Measurements from ENCODE around the gene ARHGEF9.

The ARHGEF9 gene

DNA sequence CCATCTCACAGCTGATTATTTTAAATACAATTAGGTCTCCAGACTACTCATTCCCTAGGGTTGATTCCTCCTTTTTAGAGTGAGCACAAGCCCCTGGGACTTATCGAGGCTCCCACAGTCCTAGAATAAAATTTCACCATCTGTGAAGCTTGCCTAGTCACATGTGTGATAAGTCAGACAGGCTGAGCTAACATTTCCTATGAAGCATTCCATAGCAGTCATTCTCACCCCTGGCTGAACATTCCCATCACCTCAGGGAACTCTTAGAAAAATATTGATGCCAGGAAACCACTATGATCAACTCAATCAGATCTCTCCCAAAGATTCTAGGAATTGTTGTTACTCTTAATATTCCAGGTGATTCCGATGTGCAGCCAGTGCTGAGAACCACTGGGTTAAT is 37.7 kb downstream of the ARHGEF9 start:
- FAIRE-seq (no peak), DNase-seq (ENCODE audit: insufficient read length, low spot score) (no peak)

DNA sequence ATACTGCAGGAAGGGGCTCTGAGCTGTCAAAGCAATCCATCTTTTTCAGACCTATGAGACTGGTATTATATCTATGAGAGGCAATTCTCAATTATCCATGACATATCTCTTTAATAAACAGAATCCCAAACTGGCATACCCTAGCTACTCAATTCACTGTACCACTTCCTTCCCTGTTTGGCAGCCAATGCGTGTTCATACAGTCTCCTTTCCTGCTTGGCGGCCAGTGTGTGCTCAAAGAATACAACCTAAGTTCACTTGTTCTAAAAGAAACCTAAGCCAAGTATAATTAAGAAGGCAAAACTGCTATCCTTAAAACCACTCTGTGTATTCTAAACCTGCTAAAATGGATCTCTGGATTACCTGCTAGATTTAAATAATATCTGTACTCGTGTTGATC is 38.3 kb downstream of the ARHGEF9 start:
- no peak for FAIRE-seq
- DNase-seq (ENCODE audit: insufficient read length, low spot score) = no peak

DNA sequence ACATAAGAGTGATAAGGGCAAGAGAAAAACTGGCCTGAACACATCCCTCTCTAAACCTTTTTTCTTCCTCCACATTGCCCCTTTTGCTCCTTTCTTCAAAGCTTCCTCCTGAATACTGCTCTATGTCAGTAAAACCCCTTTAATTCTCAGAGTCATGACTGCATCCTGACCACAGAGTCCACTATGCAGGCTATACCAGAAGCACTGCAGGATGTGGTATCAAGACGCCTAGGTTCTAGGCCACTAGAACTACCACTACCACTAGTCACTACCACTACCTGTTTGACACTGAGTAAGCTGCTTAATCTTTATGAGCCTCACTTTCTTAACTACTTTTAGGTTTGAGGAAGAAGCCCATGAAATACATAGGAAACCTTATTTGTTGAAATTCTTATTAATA is 38.7 kb downstream of the ARHGEF9 start:
- DNase-seq (ENCODE audit: insufficient read length, low spot score) (no peak), FAIRE-seq (no peak)

DNA sequence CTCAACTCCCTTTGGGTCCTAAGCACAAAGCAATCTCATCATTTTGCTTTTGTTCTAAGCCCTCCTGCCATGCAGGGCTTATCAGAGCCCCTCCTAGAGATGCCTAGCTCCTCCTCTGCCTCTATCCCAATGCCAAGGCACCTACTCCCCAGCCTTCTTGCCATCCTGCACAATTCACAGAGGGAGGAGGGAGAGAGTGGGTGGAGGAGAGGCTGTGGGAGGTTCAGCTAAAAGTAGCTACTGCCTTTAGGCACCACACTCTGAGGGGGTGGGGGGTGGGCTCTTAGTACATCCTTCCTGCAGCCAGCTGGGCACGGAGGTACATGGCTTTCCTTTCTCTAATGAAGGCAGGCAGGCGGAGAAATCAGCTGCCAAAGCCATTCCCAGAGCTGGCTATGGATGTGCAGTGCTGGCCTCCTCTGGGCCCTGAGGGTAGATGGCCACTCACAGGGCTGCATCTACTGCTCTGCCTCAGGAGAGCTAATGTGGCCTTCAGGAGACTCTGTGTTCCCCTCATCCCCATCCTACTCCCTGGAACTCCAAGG is 40.1 kb downstream of the ARHGEF9 start:
- DNase-seq (ENCODE audit: insufficient read length, low spot score) (no peak), FAIRE-seq (no peak)

DNA sequence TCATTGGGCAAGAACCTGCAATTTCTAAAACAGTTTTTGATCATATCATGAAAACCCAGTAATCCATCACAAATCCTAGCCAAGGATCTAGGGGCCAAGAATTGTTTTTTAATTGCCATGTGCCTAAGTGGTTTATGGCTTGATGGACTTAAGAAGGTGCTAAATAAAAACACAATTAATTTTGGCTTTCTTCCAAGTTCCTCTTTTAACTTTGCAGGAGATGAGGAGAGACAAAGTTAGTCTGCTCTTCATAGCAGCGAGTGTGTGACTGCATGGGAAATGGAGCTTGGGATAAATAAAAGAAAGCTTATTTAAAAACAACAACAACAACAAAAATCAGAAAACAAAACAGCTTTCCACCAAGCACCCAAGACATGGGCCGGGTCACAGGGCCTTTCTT is 41.4 kb downstream of the ARHGEF9 start:
- FAIRE-seq (no peak), DNase-seq (ENCODE audit: insufficient read length, low spot score) (no peak)

DNA sequence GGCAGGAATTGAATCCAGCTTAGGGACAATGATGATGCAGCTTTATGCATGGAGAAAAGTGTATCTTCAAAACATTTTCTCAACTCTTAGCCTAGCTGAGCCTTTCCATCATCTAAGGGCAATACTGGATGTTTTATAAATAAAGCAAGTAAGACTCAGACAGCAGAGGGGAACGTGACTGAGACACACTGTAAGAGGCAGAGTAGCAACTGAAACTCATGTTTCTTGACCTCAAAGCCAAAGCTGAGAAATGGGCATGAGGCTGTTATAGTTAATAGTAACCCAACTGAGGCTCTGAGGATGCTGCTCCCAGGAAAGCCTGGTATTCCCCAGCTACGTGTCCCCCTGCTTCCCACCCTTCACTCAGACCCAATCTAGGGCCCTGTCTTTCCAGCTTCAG is 44.6 kb downstream of the ARHGEF9 start:
- DNase-seq (ENCODE audit: insufficient read length, low spot score) (no peak), FAIRE-seq (no peak)

DNA sequence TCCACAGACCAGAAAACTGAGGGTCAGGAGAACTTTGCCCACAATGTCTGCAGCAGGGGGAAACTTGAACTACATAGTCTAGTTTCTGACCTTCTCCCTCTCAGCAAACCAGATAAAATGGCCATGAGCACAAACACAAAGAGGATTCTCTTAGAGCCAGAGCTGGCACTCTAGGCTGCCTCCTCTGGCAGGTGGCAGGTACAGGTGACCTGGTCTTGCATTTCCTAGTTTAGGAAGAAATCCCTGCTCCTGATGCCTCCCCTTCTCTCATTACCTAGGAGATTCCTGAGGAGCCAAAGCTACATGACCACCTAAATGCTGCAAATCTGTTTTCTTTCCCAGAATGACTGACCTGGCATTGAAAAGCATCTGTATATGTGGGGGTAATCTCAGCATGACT is 45.1 kb downstream of the ARHGEF9 start:
- FAIRE-seq (no peak), DNase-seq (ENCODE audit: insufficient read length, low spot score) (no peak)

DNA sequence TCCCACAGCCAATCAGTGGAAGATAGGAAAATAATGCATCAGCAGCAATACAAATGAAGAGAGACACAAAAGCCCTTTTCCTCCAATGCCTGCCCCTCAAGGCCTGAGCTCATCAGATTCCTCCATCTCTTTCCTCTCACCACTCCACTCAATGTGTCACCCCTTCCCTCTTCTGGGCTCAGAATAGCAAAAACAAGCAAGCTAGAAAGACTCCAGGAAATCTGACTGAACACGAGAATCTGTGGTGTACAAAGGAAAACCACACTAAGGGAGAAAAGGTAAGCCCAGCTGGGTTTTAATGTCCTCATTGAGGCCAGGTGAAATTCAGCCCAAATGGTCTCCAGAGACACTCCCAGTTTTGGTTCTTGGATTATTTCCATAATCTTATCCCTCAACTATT is 46.3 kb downstream of the ARHGEF9 start:
- FAIRE-seq (no peak), DNase-seq (ENCODE audit: insufficient read length, low spot score) (no peak)

DNA sequence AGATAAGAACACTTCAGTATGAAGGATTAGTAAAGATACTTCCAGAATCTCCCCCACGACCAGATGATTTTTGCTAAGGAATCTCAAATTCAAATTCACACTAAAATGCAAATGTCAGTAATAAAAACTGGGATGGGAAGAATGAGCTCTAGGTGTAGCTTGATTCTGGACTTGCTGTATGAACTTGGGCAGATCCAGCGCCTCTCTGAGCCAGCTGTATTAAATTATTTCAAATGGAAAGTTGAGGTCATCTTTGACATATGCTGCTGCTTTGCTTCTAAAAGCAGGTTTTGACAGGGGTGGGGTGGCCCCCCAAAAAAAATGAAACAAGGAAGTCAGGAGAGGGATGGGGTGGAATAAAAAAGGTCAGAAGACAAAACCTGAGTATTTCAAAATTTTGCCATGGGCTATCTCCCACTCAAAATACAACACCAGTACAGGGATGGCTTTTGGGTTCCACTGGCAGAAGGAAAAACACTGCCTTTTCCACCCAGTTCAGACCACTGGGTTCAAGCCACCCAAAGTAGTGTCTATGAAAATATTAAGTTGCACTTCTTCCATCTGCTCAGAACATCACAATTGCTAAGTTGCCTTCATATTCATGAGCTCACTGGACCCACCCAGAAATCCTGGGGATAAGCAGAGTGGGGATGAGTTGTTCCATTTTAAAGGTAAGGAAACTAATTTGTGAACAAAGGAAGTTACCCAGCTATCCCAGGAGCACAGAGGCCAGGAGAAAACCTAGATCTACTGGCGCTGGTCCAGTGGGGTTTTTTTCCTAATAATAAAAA is 47.7 kb downstream of the ARHGEF9 start:
- DNase-seq (ENCODE audit: insufficient read length, low spot score) = no peak
- no peak for FAIRE-seq

DNA sequence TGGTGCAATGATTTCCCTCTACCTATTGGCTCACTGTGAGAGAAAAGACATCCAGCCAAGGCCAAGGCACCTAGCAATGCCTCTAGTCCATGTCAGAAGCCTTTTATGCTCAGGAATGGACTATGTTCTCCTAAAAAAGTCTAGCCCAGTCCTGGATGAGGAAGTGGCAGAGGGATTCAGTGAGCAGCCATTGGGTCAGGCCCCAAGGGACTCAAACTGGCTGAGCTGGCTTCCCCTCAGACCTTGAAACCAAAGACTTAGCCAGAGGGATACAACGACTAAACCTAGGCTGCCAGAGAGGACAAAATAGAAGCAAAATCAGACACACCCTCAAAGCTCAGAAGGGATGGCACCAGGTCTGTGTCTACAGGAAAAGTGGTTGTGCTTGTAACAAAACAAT is 49.1 kb downstream of the ARHGEF9 start:
- FAIRE-seq = no peak

DNA sequence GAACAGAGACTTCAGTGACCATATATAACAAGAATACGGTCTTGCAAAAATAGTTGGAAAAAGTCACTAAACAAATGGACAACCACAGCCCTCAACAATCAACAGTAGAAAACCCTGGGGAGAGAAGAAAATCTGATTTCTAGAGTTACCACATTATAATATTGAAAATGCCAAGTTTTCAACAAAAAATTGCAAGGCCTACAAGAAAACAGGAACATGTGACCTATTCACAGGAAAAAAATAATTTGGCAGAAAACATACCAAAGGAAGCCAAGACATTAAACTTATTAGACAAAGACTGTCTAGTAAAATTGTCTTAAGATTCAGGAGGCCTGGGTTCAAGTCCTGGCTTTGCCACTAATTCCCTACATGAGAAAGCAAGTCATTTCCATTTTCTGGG is 64.7 kb downstream of the ARHGEF9 start:
- no peak for DNase-seq (ENCODE audit: insufficient read length, low spot score)
- FAIRE-seq = no peak

More for the DNA sequence above, 49.1 kb downstream of the ARHGEF9 start:
- DNase-seq (ENCODE audit: insufficient read length, low spot score) = no peak

DNA sequence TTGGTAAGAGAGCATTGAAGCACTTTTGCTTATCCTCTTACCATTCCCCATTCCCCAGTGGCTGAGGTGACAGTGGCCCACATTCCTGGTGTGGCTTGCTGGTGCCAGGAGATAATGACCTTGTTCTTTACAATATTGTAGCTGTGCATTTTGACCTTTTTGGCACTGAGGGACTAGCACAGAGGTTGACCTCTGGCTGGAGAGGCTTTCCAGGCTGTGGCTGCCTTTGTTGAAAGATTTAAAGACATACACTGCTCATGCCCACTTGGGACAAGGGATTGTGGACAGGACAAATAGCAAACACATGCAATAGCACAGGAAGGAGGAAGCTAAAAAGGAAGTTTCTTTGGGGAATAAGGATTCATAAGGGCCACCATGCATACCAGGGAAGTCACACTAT is 65.4 kb downstream of the ARHGEF9 start:
- FAIRE-seq = no peak

DNA sequence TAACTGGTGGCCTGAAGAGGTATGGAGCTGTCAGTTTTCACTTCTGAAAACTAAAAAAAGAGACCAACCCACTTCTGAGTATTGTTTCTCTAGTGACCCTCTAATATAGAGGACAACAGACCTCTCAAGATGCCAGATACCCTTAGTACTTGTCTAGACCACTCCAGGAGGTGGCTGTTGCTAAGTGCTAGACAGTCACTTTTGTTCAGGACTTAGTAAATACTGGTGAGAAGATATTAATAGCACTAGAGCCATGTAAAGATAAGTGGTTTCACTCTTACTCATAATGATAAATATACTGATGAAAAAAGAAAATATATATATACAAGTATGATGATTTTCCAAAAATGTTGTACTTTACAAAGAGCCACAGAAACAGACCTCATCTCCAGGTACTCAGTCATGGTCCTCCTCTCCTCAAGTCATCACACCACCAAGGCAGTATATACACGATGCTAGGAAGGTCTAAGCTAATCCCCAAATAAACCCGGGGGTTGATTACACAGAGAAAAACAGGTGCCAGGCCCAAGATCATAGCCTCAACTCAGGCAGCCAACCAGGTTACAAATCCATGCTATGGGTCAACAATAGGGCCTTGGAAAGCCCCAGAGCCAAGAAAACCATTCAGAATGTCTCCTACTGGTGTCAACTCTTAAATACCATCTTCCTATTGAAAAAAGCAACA is 66.9 kb downstream of the ARHGEF9 start:
- FAIRE-seq (no peak), DNase-seq (ENCODE audit: insufficient read length, low spot score) (no peak)

More for the DNA sequence above, 65.4 kb downstream of the ARHGEF9 start:
- DNase-seq (ENCODE audit: insufficient read length, low spot score) = no peak

DNA sequence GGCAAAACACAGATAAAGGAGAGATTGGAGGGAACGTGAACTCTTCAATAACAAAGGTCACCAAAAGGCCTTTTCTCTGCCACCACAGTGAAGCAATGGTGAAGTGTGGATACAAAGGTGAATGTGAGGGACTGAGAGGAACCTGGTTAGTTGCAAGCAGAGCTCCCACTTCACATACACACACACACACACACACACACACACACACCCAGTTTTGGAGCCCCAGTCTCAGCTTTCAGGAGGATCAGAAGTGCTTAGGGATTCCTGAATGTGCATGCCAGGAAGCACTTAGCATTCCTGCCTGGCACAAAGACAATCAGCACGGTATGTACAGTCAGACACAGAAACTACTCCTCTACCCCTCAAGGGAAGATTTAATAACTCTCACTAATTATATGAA is 71.5 kb downstream of the ARHGEF9 start:
- FAIRE-seq (no peak), DNase-seq (ENCODE audit: insufficient read length, low spot score) (no peak)

DNA sequence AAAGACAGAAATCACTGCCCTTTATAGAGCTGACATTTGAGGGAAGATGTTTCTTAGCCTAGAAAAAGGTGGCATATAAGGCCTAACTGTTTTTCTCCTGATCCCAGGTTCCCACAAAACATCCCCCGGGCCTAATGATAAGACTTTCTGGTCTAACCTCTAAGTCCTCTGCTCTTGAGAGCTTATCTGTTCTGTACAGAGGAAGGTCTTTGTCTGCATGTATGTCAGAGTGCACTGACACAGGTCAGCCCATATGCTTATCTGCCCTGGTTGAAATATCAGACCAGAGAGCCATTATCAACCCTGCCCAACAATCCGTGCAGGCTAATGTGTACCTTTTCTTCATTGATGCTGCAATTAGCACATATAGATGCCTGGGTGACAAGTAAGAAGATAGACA is 76.2 kb downstream of the ARHGEF9 start:
- FAIRE-seq (no peak), DNase-seq (ENCODE audit: insufficient read length, low spot score) (no peak)

DNA sequence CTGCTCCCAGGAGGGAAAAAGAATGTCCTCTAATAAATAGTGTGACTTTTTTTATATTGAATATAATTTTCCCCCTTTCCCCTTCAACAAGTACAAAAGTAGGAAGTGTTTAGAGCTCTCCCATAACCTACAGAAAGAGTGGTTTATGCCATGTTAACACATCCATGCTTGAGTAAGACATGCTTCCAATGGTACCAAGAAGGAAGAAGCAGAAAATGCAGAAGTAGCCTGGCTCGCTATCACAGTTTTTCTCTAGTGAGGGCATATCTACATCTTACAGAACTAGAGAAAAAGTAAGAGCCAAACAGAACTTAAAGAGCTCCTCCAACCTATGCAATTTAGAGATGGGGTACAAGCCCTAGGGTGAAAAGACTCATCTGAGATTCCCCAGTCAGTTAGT is 82.5 kb downstream of the ARHGEF9 start:
- FAIRE-seq (no peak), DNase-seq (ENCODE audit: insufficient read length, low spot score) (no peak)

DNA sequence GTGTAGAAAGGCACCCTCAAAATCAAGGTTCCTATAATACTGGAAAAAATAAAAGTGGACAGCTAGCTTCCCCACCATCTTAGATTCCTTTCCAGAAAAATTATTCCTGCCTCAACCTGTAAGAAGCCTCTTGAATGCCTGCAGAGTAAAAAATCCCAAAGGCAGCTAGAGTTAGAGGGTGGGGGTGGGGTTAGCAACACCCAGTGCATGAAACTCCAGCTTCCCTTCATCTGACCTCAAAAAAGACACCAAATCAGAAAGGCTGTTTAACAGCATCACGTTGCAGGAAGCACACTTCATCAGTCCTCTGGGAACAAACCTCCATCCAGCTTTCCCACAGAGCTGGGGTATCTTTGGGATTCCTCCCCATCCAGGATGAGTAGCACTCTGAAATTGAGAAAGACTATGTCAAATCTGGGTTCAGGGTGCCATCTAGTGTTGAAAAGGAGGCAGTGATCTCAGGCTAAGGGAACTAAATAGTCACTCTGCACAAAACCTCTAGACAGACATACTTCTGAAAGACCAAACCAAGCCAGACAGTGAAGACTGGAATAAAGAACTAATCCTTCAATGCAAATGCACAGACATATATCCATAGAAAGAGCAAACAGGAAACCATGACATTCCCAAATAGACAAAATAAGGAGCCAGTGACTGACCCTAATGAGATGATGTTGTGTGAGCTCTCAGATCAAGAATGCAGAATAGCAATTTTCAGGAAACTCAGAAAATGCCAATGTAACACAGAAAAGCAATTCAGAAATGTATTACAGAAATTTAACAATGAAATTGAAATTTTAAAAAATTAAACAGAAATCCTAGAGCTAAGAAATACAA is 97.9 kb downstream of the ARHGEF9 start:
- DNase-seq (ENCODE audit: insufficient read length, low spot score) = peak; percentile 0
- FAIRE-seq = no peak

DNA sequence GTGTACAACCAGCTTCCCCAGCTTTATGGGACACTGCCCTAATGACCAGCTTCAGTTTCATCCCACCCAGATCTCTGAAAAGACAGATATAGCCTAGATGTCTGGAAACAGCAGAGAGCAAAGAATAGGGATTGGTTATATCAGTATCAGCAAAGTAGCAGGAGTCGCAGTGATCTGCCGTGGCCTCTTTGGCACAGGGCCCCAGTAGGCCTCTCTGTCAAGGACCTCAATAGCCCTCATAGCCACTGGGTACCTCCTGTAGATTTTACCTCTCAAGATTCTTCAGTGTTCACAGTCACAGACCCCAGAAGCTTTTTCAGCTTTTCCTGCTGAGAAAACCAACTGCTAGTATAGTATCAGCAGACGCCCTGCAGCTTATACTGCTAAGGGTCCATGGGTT is 104.6 kb downstream of the ARHGEF9 start:
- no peak for DNase-seq (ENCODE audit: insufficient read length, low spot score)
- no peak for FAIRE-seq

DNA sequence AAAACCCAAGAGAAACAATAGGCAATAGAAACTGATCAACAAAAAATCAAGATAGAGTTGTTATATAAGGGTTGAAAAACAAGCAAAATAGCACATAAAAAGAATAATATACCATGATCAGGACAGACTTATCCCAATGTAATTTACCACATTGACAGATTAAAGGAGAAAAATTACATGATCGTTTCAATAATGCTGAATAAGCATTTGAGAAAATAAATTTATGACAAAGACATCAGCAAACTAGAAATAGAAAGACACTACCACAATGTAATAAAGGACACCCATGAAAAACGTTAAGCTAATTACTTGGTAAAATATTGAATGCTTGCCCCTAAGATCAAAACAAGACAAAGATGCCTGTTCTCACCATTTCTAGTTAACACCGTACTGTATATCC is 105.6 kb downstream of the ARHGEF9 start:
- DNase-seq (ENCODE audit: insufficient read length, low spot score) (no peak), FAIRE-seq (no peak)

DNA sequence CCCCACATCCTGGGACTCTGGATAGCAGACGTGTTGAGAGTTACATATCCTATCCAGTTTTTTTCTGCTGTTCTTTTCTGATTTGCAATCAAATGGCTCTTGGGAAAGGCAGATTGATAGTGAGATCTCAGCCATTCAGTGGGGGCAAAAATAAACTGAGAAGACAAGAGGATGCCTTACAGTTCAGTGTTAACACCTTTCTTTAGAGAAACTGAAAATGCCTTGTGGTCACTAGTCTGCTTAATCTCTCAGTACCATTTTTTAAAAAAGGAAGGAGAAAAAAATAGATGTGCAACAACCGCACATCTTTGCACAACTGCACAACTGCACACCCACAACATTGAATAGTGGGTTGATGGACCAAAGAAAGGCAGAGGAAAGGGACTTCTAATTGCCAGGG is 109.3 kb downstream of the ARHGEF9 start:
- DNase-seq (ENCODE audit: insufficient read length, low spot score) = no peak
- no peak for FAIRE-seq

DNA sequence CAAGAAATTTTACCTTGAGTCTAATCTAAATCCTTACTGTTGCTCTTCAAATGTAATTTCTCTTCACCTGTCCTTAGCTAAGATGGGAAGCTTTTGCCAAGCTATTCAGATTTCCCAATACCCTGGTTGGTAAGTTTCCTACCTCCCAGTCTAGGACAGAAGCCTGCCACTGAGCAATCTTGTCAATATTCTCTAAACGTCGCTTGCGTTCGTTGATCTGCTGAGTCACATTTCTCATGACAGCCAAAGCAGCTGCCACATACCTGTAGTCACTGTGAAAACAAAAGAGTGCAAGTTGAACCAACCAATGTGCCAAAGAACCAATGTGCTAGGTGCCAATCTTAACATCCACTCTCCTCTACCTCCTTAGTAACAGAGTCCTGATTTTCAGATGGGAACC is 111.1 kb downstream of the ARHGEF9 start:
- no peak for DNase-seq (ENCODE audit: insufficient read length, low spot score)
- FAIRE-seq = no peak

All from HTR-8/SVneo (cell line).